Caco-2 (cell line): ENCODE results near the gene SLC38A2. TPM values are rescaled to one million over a fixed set of nuclear protein-coding genes. Genes with fewer than 3 reads are reported as not detected.

Source experiments
- BruUV-seq: library from RNA; stranded (reverse); fragments of 400-500 nt; replicated peaks from 2 replicates; lab custom pipeline; 2021; lab: Mats Ljungman, UMichigan
- CTCF ChIA-PET: fragments of 300-600 bp; sonication (Branson Sonifier 250); formaldehyde crosslinking; loops from one replicate; lab custom pipeline; 2022; ENCODE audit warnings: antibody characterized with exemption; lab: Charles Lee
- POLR2A ChIA-PET: fragments of 300-600 bp; sonication (Branson Sonifier 250); formaldehyde crosslinking; loops from one replicate; lab custom pipeline; 2022; ENCODE audit warnings: antibody characterized with exemption; lab: Charles Lee
- DNase-seq, 2 experiments: peaks; one replicate each; pipeline versions ENCODE4 v3.0.0 to v3.0.0-alpha.2; 2020 to 2022
- H3K27me3 ChIP-seq: replicated peaks from 2 replicates; pipeline ENCODE4 v1.6.0; 2011; ENCODE audit warnings: low read length; ENCODE audit not compliant: control insufficient read depth, insufficient read depth
- H3K36me3 ChIP-seq: 2 replicates; pipeline ENCODE4 v1.5.1; 2011; ENCODE audit warnings: low read length; ENCODE audit not compliant: control insufficient read depth, insufficient read depth
- H3K4me1 ChIP-seq: fragments of 250-450 bp; sonication (Bioruptor Pico); 2 replicates; pipeline ENCODE4 v1.5.1; 2020; ENCODE audit warnings: mild to moderate bottlenecking
- H3K4me3 ChIP-seq: 2 replicates; pipeline ENCODE4 v1.5.1; 2011; ENCODE audit warnings: low read depth, mild to moderate bottlenecking, control low read depth, low read length
- H3K9me3 ChIP-seq: fragments of 250-450 bp; sonication (Bioruptor Pico); 2 replicates; pipeline ENCODE4 v1.5.1; 2020; ENCODE audit warnings: mild to moderate bottlenecking, moderate library complexity
- H3K27ac Mint-ChIP-seq: one replicate; pipeline ENCODE4 v1.8.0; 2022; ENCODE audit warnings: mixed read lengths; ENCODE audit not compliant: unreplicated experiment
- H3K27me3 Mint-ChIP-seq: one replicate; pipeline ENCODE4 v1.8.0; 2022; ENCODE audit warnings: mixed read lengths; ENCODE audit not compliant: insufficient read depth, unreplicated experiment
- H3K36me3 Mint-ChIP-seq: one replicate; pipeline ENCODE4 v1.8.0; 2022; ENCODE audit warnings: mild to moderate bottlenecking, mixed read lengths; ENCODE audit not compliant: insufficient read depth, unreplicated experiment
- H3K4me1 Mint-ChIP-seq: one replicate; pipeline ENCODE4 v1.8.0; 2022; ENCODE audit warnings: low read depth, mixed read lengths; ENCODE audit not compliant: unreplicated experiment
- H3K4me3 Mint-ChIP-seq: one replicate; pipeline ENCODE4 v1.8.0; 2022; ENCODE audit warnings: mild to moderate bottlenecking, moderate library complexity, mixed read lengths; ENCODE audit not compliant: unreplicated experiment
- H3K9me3 Mint-ChIP-seq: one replicate; pipeline ENCODE4 v1.8.0; 2022; ENCODE audit warnings: mixed read lengths; ENCODE audit not compliant: unreplicated experiment
- intact Hi-C: fragments of 100-400 bp; cut with micrococcal nuclease; formaldehyde crosslinking; loops from one replicate; pipeline ENCODE4 v1.10.0; 2022; ENCODE audit not compliant: unreplicated experiment
- total RNA-seq: library from RNA; stranded (reverse); gene quantifications from 2 replicates; pipeline ENCODE4 v1.2.3, GENCODE V29; 2022
- TF ChIP-seq, protein P1 (sequence below), 2 experiments: fragments of 200-600 bp in 1 of 2; IDR thresholded peaks; 1 replicate in 1 of 2; 2 replicates in 1 of 2; pipeline versions ENCODE4 v1.5.1 to v1.8.0; 2011 to 2022; ENCODE audit warnings: antibody characterized with exemption in 1 of 2, control low read depth in 1 of 2, inconsistent platforms in 1 of 2, low read depth in 1 of 2, low read length in 1 of 2, mild to moderate bottlenecking in 1 of 2, moderate library complexity in 1 of 2; ENCODE audit not compliant: insufficient read depth in 1 of 2, severe bottlenecking in 1 of 2, unreplicated experiment in 1 of 2

Gene SLC38A2
- total RNA-seq, 1 experiment from 2014 or later, result 331 TPM

DNA sequence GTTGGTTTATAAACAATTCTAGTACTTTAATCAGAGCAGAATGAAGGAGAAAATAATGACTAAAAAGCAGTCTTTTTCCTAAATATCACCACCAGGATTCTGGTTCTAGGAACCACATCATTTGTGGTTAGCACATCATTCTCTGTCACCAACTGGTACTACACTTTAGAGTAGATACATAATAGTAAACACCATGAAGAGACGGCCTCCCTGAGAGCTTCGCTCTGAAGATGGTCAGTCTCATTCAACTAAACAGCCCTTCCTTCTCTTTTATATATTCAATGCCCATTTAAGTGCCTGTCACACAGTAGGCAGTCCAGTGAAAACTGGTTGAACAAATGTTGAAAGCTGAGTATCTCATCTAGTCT is 10.9 kb downstream of the SLC38A2 start:
- no peaks in the 10 kb centered on the region for H3K4me1 Mint-ChIP-seq
- Histone ChIP-seq H3K27me3 (no peaks in the 10 kb centered on the region), H3K4me1 (peaks cover 8% of the 10 kb centered on the region; the same call in 1 of the 2 replicates), H3K9me3 (no peaks in the 10 kb centered on the region), H3K4me3 (no peak overlapping the region), H3K36me3 (peaks cover 9% of the 10 kb centered on the region)
- H3K9me3 Mint-ChIP-seq, result no peaks in the 10 kb centered on the region
- H3K36me3 Mint-ChIP-seq, result peaks cover 95% of the 10 kb centered on the region
- DNase-seq, result no peak
- intact Hi-C loops, result loop anchor here (5.0 kb wide), 1 partner anchor 661 kb away; no protein-coding TSS in a partner anchor
- POLR2A ChIA-PET, result no interaction called here
- TF ChIP-seq, protein P1, sequence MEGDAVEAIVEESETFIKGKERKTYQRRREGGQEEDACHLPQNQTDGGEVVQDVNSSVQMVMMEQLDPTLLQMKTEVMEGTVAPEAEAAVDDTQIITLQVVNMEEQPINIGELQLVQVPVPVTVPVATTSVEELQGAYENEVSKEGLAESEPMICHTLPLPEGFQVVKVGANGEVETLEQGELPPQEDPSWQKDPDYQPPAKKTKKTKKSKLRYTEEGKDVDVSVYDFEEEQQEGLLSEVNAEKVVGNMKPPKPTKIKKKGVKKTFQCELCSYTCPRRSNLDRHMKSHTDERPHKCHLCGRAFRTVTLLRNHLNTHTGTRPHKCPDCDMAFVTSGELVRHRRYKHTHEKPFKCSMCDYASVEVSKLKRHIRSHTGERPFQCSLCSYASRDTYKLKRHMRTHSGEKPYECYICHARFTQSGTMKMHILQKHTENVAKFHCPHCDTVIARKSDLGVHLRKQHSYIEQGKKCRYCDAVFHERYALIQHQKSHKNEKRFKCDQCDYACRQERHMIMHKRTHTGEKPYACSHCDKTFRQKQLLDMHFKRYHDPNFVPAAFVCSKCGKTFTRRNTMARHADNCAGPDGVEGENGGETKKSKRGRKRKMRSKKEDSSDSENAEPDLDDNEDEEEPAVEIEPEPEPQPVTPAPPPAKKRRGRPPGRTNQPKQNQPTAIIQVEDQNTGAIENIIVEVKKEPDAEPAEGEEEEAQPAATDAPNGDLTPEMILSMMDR (IDR thresholded peaks at IDR 0.05; ENCODE audit: insufficient read depth in 1 of 2, low read depth in 1 of 2, low read length in 1 of 2, severe bottlenecking in 1 of 2, unreplicated experiment in 1 of 2), result no peak
- H3K27me3 Mint-ChIP-seq, result no peaks in the 10 kb centered on the region
- H3K27ac Mint-ChIP-seq, result no peak overlapping the region
- BruUV-seq, result no TSS peak
- CTCF ChIA-PET, result no interaction called here
- H3K4me3 Mint-ChIP-seq, result no peak overlapping the region

DNA sequence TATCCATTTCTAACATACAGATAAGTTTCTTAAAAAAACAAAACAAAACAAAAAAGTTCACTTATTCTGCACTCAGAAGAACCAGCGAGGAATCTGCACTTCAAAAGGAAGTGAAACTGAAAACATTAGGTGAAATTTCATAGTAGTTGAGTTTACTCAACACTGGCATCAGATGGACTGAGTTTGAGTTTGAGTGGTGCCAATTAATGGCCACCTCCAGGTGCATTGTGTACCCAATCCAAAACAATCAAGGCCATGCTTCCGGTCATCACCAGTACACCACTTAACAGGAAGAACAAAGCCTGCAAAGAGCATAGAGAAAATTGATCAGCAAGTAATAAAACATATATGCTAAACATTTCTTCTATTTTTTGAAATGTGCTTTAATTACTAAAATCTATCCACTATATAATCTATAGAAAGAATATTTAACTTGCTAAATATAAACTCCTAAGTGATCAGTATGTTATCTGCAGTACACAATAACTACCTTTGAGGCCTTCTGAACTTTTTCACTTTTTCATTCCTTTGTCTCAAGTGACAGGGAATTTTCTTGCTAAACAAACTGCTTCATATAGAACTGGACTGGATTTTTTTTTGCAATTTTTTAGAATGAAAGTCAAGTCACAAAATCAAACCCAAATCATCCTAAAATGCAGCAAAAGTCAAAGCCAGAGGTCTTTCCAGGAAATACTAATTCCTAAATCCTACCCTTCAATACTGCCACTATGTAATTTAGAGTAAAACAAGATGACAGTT is 11.5 kb downstream of the SLC38A2 start:
- no peak overlapping the region for H3K27ac Mint-ChIP-seq
- intact Hi-C loops, result loop anchor here (5.0 kb wide), 1 partner anchor 661 kb away; no protein-coding TSS in a partner anchor
- CTCF ChIA-PET, result no interaction called here

DNA sequence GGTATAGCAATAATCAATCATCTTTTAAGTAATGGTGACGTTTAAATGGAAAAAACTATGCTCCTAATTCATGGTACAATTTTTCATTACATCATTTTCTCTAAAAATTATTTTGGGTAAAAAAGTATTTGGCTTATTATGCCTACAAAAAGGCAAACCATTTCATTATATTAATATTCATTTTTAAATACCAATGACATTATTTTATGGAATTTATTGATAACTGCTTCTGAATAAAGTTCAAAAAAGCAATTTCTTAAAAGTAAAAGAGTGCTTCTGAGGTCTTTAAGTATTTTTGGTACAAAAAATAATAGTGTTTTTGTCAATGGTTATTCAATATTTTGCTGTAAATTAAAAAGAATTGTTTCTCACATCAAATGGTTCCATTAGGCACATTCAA is 12.2 kb downstream of the SLC38A2 start:
- H3K4me1 ChIP-seq, result peaks cover under 1% of the 10 kb centered on the region; the same call in 1 of the 2 replicates
- Mint-ChIP-seq H3K36me3 (peaks cover 86% of the 10 kb centered on the region), H3K4me1 (no peaks in the 10 kb centered on the region), H3K27me3 (no peaks in the 10 kb centered on the region), H3K4me3 (no peak overlapping the region), H3K9me3 (no peaks in the 10 kb centered on the region), H3K27ac (no peak overlapping the region)
- TF ChIP-seq, protein P1 (IDR thresholded peaks at IDR 0.05; ENCODE audit: insufficient read depth in 1 of 2, low read depth in 1 of 2, low read length in 1 of 2, severe bottlenecking in 1 of 2, unreplicated experiment in 1 of 2), result no peak
- H3K36me3 ChIP-seq, result peaks cover 9% of the 10 kb centered on the region
- H3K27me3 ChIP-seq, result no peaks in the 10 kb centered on the region
- ChIA-PET POLR2A (no interaction called here), CTCF (no interaction called here)
- no TSS peak for BruUV-seq
- no peak overlapping the region for H3K4me3 ChIP-seq
- DNase-seq, result no peak
- intact Hi-C loops, result loop anchor here (5.0 kb wide), 1 partner anchor 662 kb away; no protein-coding TSS in a partner anchor
- H3K9me3 ChIP-seq, result no peaks in the 10 kb centered on the region

More for the DNA sequence above, 11.5 kb downstream of the SLC38A2 start:
- TF ChIP-seq, protein P1 (IDR thresholded peaks at IDR 0.05; ENCODE audit: insufficient read depth in 1 of 2, low read depth in 1 of 2, low read length in 1 of 2, severe bottlenecking in 1 of 2, unreplicated experiment in 1 of 2), result no peak
- Histone ChIP-seq H3K27me3 (no peaks in the 10 kb centered on the region), H3K4me1 (peaks cover 6% of the 10 kb centered on the region; the same call in 1 of the 2 replicates), H3K4me3 (no peak overlapping the region), H3K36me3 (peaks cover 9% of the 10 kb centered on the region), H3K9me3 (no peaks in the 10 kb centered on the region)
- POLR2A ChIA-PET, result no interaction called here
- Mint-ChIP-seq H3K27me3 (no peaks in the 10 kb centered on the region), H3K4me3 (no peak overlapping the region), H3K36me3 (peaks cover 93% of the 10 kb centered on the region), H3K4me1 (no peaks in the 10 kb centered on the region), H3K9me3 (no peaks in the 10 kb centered on the region)
- DNase-seq, result no peak
- BruUV-seq, result no TSS peak
